PC-3 (cell line): ENCODE data around the gene DHDDS.

Experiments used
- CTCF ChIP-seq: fragments of 300-600 bp; sonication (generic); conservative IDR thresholded peaks from 2 replicates; pipeline ENCODE4 v1.5.1; 2017; ENCODE audit warnings: antibody characterized with exemption, low read depth, mild to moderate bottlenecking, low read length
- EZH2 ChIP-seq: fragments of 300-600 bp; sonication (generic); IDR thresholded peaks from one replicate; pipeline ENCODE4 v1.6.1; 2017; ENCODE audit warnings: antibody characterized with exemption, mild to moderate bottlenecking, low read length; ENCODE audit not compliant: unreplicated experiment
- EZH2phosphoT487 ChIP-seq: fragments of 300-600 bp; sonication (generic); IDR thresholded peaks from 2 replicates; pipeline ENCODE4 v1.6.1; 2018; ENCODE audit warnings: mild to moderate bottlenecking, antibody characterized with exemption, low read length, borderline replicate concordance

DNA sequence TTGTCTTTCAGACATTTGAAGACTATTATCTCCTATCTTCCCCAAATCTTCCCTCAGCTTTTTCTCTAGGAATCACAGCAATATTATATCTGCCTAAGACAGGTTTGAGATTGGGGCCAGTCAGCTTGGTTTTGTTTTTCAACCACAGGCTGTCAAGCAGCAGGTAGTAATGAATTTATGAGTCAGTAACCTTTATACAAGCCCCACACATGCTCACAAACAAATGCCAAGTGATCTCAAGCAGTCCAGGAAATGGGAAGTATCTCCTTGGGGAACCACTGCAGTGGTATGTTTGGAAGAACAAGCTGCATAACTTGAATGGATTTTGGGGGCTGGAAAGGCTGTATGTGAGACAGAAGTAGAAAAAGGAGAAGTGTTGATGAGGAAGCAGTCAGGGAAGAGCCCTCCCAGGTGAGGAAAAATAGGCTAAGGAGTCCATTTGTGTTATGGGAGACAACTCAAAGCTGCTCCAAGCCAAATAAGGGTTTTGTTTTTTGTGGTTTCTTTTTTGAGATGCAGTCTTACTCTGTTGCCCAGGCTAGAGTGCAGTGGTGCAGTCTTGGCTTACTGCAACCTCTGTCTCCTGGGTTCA is 2.1 kb downstream of the DHDDS start:
- TF ChIP-seq CTCF, result no peak
- no peak for TF ChIP-seq EZH2
- no peak for TF ChIP-seq EZH2phosphoT487
